IPS-NIHi7 (cell line): ENCODE measurements around the gene SMIM13.

Experiments
- DNase-seq: peaks from one replicate; pipeline ENCODE4 v3.0.0; 2012; ENCODE audit warnings: mixed read lengths; ENCODE audit errors: extremely low spot score

Gene SMIM13

GRCh38 chr6:11093626-11094410 is at the start of gene SMIM13:
SMIM13 (plus strand) TSS chr6:11093834; CDS start chr6:11094314, 480 bp downstream.
- peak; percentile 97 for DNase-seq

GRCh38 chr6:11043961-11044711 is 49.5 kb upstream of the SMIM13 start, which contains the start of gene ELOVL2:
ELOVL2 (minus strand) TSS chr6:11044305; CDS start chr6:11044230, 75 bp downstream.
- DNase-seq = peak; percentile 85

- no peak for DNase-seq
Observed at GRCh38 chr6:11044712-11045167, 48.9 kb upstream of the SMIM13 start.

GRCh38 chr6:11050731-11051130 is 42.9 kb upstream of the SMIM13 start:
- no peak for DNase-seq

- no peak for DNase-seq
Observed at GRCh38 chr6:11053307-11053706, 40.3 kb upstream of the SMIM13 start.

GRCh38 chr6:11054722-11055121 is 38.9 kb upstream of the SMIM13 start:
- DNase-seq = no peak

- DNase-seq = no peak
Observed at GRCh38 chr6:11055127-11055627, 38.5 kb upstream of the SMIM13 start.

GRCh38 chr6:11056871-11057270 is 36.8 kb upstream of the SMIM13 start:
- DNase-seq = no peak

GRCh38 chr6:11058406-11058805 is 35.2 kb upstream of the SMIM13 start:
- DNase-seq = no peak

- DNase-seq = no peak
Observed at GRCh38 chr6:11062083-11062482, 31.6 kb upstream of the SMIM13 start.

GRCh38 chr6:11062715-11063114 is 30.9 kb upstream of the SMIM13 start:
- no peak for DNase-seq

- DNase-seq = no peak
Observed at GRCh38 chr6:11064836-11065235, 28.8 kb upstream of the SMIM13 start.

- DNase-seq = no peak
Observed at GRCh38 chr6:11065436-11066202, 28.0 kb upstream of the SMIM13 start.

- DNase-seq = no peak
Observed at GRCh38 chr6:11066505-11067347, 26.9 kb upstream of the SMIM13 start.

- DNase-seq = no peak
Observed at GRCh38 chr6:11067348-11067747, 26.3 kb upstream of the SMIM13 start.

- DNase-seq = no peak
Observed at GRCh38 chr6:11069760-11070159, 23.9 kb upstream of the SMIM13 start.

GRCh38 chr6:11072101-11072500 is 21.5 kb upstream of the SMIM13 start:
- DNase-seq = no peak

GRCh38 chr6:11076540-11076939 is 17.1 kb upstream of the SMIM13 start:
- peak; percentile 20 for DNase-seq

- no peak for DNase-seq
Observed at GRCh38 chr6:11078266-11078665, 15.4 kb upstream of the SMIM13 start.

GRCh38 chr6:11080296-11080695 is 13.3 kb upstream of the SMIM13 start:
- DNase-seq = no peak

- no peak for DNase-seq
Observed at GRCh38 chr6:11083491-11083890, 10.1 kb upstream of the SMIM13 start.
